IMR-90 (cell line): ENCODE results near the gene RGS17. TPM values are rescaled to one million over a fixed set of nuclear protein-coding genes. Genes with fewer than 3 reads are reported as not detected.

ENCODE experiments used
- ATAC-seq: fragments of 200-7000 bp; cut with Tn5 transposase; 2 replicates; pipeline ENCODE4 v1.9.1; 2020; ENCODE audit warnings: low read depth, mild to moderate bottlenecking, moderate library complexity
- BruUV-seq: library from RNA; stranded (reverse); fragments of 400-500 nt; replicated peaks from 2 replicates; lab custom pipeline; 2021; lab: Mats Ljungman, UMichigan
- CTCF ChIA-PET: fragments of 300-600 bp; formaldehyde crosslinking; extraction: SDS; loops from one replicate; lab custom pipeline; 2021; ENCODE audit warnings: antibody characterized with exemption; lab: Yijun Ruan, JAX
- POLR2A ChIA-PET: fragments of 300-600 bp; sonication (Branson Sonifier 250); formaldehyde crosslinking; loops from one replicate; lab custom pipeline; 2022; ENCODE audit warnings: antibody characterized with exemption; ENCODE audit not compliant: unreplicated experiment; lab: Charles Lee
- DNase-seq: peaks from one replicate; pipeline ENCODE4 v3.0.0; 2013
- H2AFZ ChIP-seq: replicated peaks from 2 replicates; pipeline ENCODE3; 2013; ENCODE audit warnings: low read length, mild to moderate bottlenecking; ENCODE audit not compliant: poor library complexity
- H2AK5ac ChIP-seq: 2 replicates; pipeline ENCODE4 v1.6.1; 2013; ENCODE audit warnings: low read depth, low read length, inconsistent platforms
- H2AK9ac ChIP-seq: replicated peaks from 2 replicates; pipeline ENCODE3; 2013; ENCODE audit warnings: mild to moderate bottlenecking, low read depth, low read length, moderate library complexity; ENCODE audit not compliant: poor library complexity
- H2BK120ac ChIP-seq: 2 replicates; pipeline ENCODE4 v1.6.1; 2013; ENCODE audit warnings: low read depth, low read length, inconsistent platforms
- H2BK15ac ChIP-seq: 3 replicates; pipeline ENCODE4 v1.6.1; 2013; ENCODE audit warnings: low read depth, low read length, inconsistent platforms
- H2BK20ac ChIP-seq: 2 replicates; pipeline ENCODE4 v1.6.1; 2013; ENCODE audit warnings: low read depth, mild to moderate bottlenecking, inconsistent platforms, low read length, moderate library complexity
- H2BK5ac ChIP-seq: 2 replicates; pipeline ENCODE4 v1.6.1; 2013; ENCODE audit warnings: mild to moderate bottlenecking, low read depth, low read length, inconsistent platforms; ENCODE audit not compliant: poor library complexity, severe bottlenecking
- H3K14ac ChIP-seq: replicated peaks from 2 replicates; pipeline ENCODE4 v1.6.1; 2013; ENCODE audit warnings: low read depth, low read length, inconsistent platforms
- H3K18ac ChIP-seq: 2 replicates; pipeline ENCODE4 v1.6.1; 2013; ENCODE audit warnings: low read depth, low read length, control low read depth
- H3K23ac ChIP-seq: 2 replicates; pipeline ENCODE4 v1.6.1; 2013; ENCODE audit warnings: low read depth, low read length, inconsistent platforms
- H3K27ac ChIP-seq: 2 replicates; pipeline ENCODE4 v1.5.1; 2013; ENCODE audit warnings: mild to moderate bottlenecking, control low read depth, low read length; ENCODE audit not compliant: insufficient read depth
- H3K27me3 ChIP-seq: 2 replicates; pipeline ENCODE4 v1.6.1; 2013; ENCODE audit warnings: low read length; ENCODE audit not compliant: control insufficient read depth, insufficient read depth
- H3K36me3 ChIP-seq: 2 replicates; pipeline ENCODE4 v1.6.1; 2013; ENCODE audit warnings: low read length, mixed read lengths; ENCODE audit not compliant: control insufficient read depth, insufficient read depth
- H3K4ac ChIP-seq: 2 replicates; pipeline ENCODE4 v1.6.1; 2013; ENCODE audit warnings: low read depth, low read length, inconsistent platforms
- H3K4me1 ChIP-seq: 2 replicates; pipeline ENCODE4 v1.6.1; 2013; ENCODE audit warnings: low read length, mixed read lengths; ENCODE audit not compliant: control insufficient read depth, insufficient read depth
- H3K4me2 ChIP-seq: 2 replicates; pipeline ENCODE4 v1.6.1; 2013; ENCODE audit warnings: low read depth, mild to moderate bottlenecking, control low read depth, low read length, moderate library complexity
- H3K4me3 ChIP-seq: 2 replicates; pipeline ENCODE4 v1.5.1; 2013; ENCODE audit warnings: low read depth, mild to moderate bottlenecking, control low read depth, low read length, moderate library complexity; ENCODE audit not compliant: insufficient read depth
- H3K56ac ChIP-seq: 2 replicates; pipeline ENCODE4 v1.6.1; 2013; ENCODE audit warnings: low read length, inconsistent platforms; ENCODE audit not compliant: insufficient read depth; ENCODE audit errors: extremely low read depth
- H3K79me1 ChIP-seq, 2 experiments: 2 replicates each; pipeline ENCODE4 v1.6.1; 2013; ENCODE audit warnings: low read length in 2 of 2, inconsistent platforms in 1 of 2, low read depth in 1 of 2
- H3K9ac ChIP-seq: 2 replicates; pipeline ENCODE4 v1.6.1; 2013; ENCODE audit warnings: low read depth, low read length, control low read depth
- H3K9me1 ChIP-seq: 2 replicates; pipeline ENCODE4 v1.6.1; 2013; ENCODE audit warnings: low read length, inconsistent platforms; ENCODE audit not compliant: insufficient read depth
- H3K9me3 ChIP-seq: 2 replicates; pipeline ENCODE4 v1.6.1; 2013; ENCODE audit warnings: low read length; ENCODE audit not compliant: control insufficient read depth, insufficient read depth
- H4K20me1 ChIP-seq: 2 replicates; pipeline ENCODE4 v1.6.1; 2013; ENCODE audit warnings: low read length, inconsistent platforms; ENCODE audit not compliant: insufficient read depth
- H4K5ac ChIP-seq: 2 replicates; pipeline ENCODE4 v1.6.1; 2013; ENCODE audit warnings: mild to moderate bottlenecking, low read depth, low read length, control low read depth
- H4K8ac ChIP-seq, 2 experiments: 2 replicates each; pipeline ENCODE4 v1.6.1; 2013; ENCODE audit warnings: low read depth in 2 of 2, low read length in 2 of 2, control low read depth in 1 of 2, inconsistent platforms in 1 of 2
- H4K91ac ChIP-seq: 2 replicates; pipeline ENCODE4 v1.6.1; 2013; ENCODE audit warnings: low read depth, low read length, inconsistent platforms; ENCODE audit not compliant: insufficient read depth
- BHLHE40 ChIP-seq: fragments of 150-350 bp; IDR thresholded peaks from 2 replicates; pipeline ENCODE4 v1.6.1; 2016; ENCODE audit warnings: mild to moderate bottlenecking, low read depth, low read length
- CEBPB ChIP-seq: IDR thresholded peaks from 2 replicates; pipeline ENCODE4 v1.6.1; 2012; ENCODE audit warnings: low read depth, low read length, improper control_type of control experiment
- CHD1 ChIP-seq: IDR thresholded peaks from 2 replicates; pipeline ENCODE4 v1.6.1; 2012; ENCODE audit warnings: low read depth, low read length, improper control_type of control experiment
- FOS ChIP-seq: fragments of 150-350 bp; IDR thresholded peaks from 2 replicates; pipeline ENCODE4 v1.6.1; 2016; ENCODE audit warnings: low read depth, low read length
- MAFK ChIP-seq: IDR thresholded peaks from 2 replicates; pipeline ENCODE4 v1.6.1; 2012; ENCODE audit warnings: low read depth, low read length, improper control_type of control experiment
- MAZ ChIP-seq: IDR thresholded peaks from 2 replicates; pipeline ENCODE4 v1.6.1; 2012; ENCODE audit warnings: low read depth, mild to moderate bottlenecking, low read length, improper control_type of control experiment, moderate library complexity, borderline replicate concordance
- MXI1 ChIP-seq: IDR thresholded peaks from 2 replicates; pipeline ENCODE4 v1.6.1; 2012; ENCODE audit warnings: low read depth, mild to moderate bottlenecking, low read length, moderate library complexity, borderline replicate concordance
- NFE2L2 ChIP-seq: fragments of 150-350 bp; IDR thresholded peaks from 2 replicates; pipeline ENCODE4 v1.6.1; 2016; ENCODE audit warnings: low read depth, mild to moderate bottlenecking, low read length
- POLR2A ChIP-seq: IDR thresholded peaks from 2 replicates; pipeline ENCODE4 v1.6.1; 2012; ENCODE audit warnings: mild to moderate bottlenecking, low read depth, low read length
- RAD21 ChIP-seq: IDR thresholded peaks from 2 replicates; pipeline ENCODE4 v1.6.1; 2012; ENCODE audit warnings: low read length, improper control_type of control experiment
- RCOR1 ChIP-seq: IDR thresholded peaks from 2 replicates; pipeline ENCODE4 v1.6.1; 2012; ENCODE audit warnings: mild to moderate bottlenecking, low read length, improper control_type of control experiment; ENCODE audit not compliant: insufficient replicate concordance
- RFX5 ChIP-seq: IDR thresholded peaks from 2 replicates; pipeline ENCODE4 v1.8.0; 2012; ENCODE audit warnings: low read depth, mild to moderate bottlenecking, low read length, moderate library complexity
- SMC3 ChIP-seq: fragments of 150-350 bp; IDR thresholded peaks from 2 replicates; pipeline ENCODE4 v1.6.1; 2016; ENCODE audit warnings: low read depth, mild to moderate bottlenecking, antibody characterized with exemption, low read length, moderate library complexity
- WGBS, 2 experiments: methylation state at CpG; one replicate each; pipeline versions ENCODE4 v1.1.5 to v1.1.7; 2013; ENCODE audit warnings: missing lambda C conversion rate in 2 of 2; ENCODE audit not compliant: insufficient read length in 1 of 2; ENCODE audit errors: extremely low coverage in 2 of 2; 5-methylcytosine and 5-hydroxymethylcytosine counted together
- dilution Hi-C: fragments of 300-500 bp; cut with HindIII; formaldehyde crosslinking; loops from one replicate; pipeline ENCODE4 v1.14.3; 2018; ENCODE audit warnings: low sequenced_read_pairs; ENCODE audit not compliant: unreplicated experiment
- in situ Hi-C: fragments of 300-500 bp; cut with MboI; formaldehyde crosslinking; loops from 3 replicates; pipeline ENCODE4 v1.14.3; 2019; ENCODE audit warnings: low sequenced_read_pairs, inconsistent platforms, mixed read lengths
- intact Hi-C: fragments of 100-400 bp; cut with micrococcal nuclease; formaldehyde crosslinking; loops from 2 replicates; pipeline ENCODE4 v1.10.0; 2022
- polyA plus RNA-seq, 3 experiments: library from polyadenylated mRNA; depleted of rRNA; stranded (reverse); fragments of >200 nt; gene quantifications; 2 replicates each; pipeline ENCODE4 v1.2.3, GENCODE V29; 2012; ENCODE audit warnings: low replicate concordance in 1 of 3
- total RNA-seq: library from RNA; depleted of rRNA; stranded (reverse); fragments of >200 nt; gene quantifications from 2 replicates; pipeline ENCODE4 v1.2.3, GENCODE V29; 2012
- TF ChIP-seq, protein P1 (sequence below): fragments of 150-350 bp; IDR thresholded peaks from 2 replicates; pipeline ENCODE4 v1.6.1; 2016; ENCODE audit warnings: low read depth, mild to moderate bottlenecking, low read length, moderate library complexity, borderline replicate concordance
- TF ChIP-seq, protein P2 (sequence below): conservative IDR thresholded peaks from 2 replicates; pipeline ENCODE4 v1.5.1; 2012; ENCODE audit warnings: mild to moderate bottlenecking, low read depth, low read length, improper control_type of control experiment
- TF ChIP-seq, protein P3 (sequence below): fragments of 150-350 bp; IDR thresholded peaks from 2 replicates; pipeline ENCODE4 v1.6.1; 2017; ENCODE audit warnings: mild to moderate bottlenecking, antibody characterized with exemption, low read length, low read depth

The RGS17 gene
- total and polyA plus RNA-seq, 2 of the 4 experiments (the other 2 are of a cell fraction) = 0.75 to 1.4 TPM

DNA sequence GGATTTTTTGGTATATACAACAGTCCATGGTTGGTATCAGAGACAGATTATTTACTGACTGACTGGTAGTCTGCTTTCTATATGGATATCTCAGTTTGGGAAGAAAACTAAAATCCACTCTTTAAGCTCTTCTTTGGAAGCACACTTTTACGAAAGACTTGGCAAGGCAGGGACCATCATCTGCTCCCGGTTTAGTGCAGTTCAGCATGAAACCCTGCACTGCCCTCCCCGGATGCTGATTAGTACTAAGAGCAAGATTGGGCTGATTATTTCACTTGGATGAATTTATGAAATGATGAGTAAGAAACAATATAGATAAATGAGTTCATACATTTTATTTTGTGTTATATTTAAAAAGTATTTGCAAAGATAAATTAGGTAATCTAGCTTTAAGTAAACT, 56.3 kb downstream of the RGS17 start:
- no peak overlapping the region for H3K18ac ChIP-seq
- no peak overlapping the region for H2AK9ac ChIP-seq
- dilution Hi-C loops (no loop called here), in situ Hi-C loops (no loop called here), intact Hi-C loops (no loop called here)
- BruUV-seq = no TSS peak
- H4K20me1 ChIP-seq = no peaks in the 10 kb centered on the region
- H2AK5ac ChIP-seq = no peak overlapping the region
- H2BK15ac ChIP-seq = no peak overlapping the region
- H3K4ac ChIP-seq = no peak overlapping the region
- no peak overlapping the region for H3K27ac ChIP-seq
- H3K4me2 ChIP-seq = no peak overlapping the region
- H3K14ac ChIP-seq = no peak overlapping the region
- ChIA-PET CTCF (interaction anchor here (0.5 to 0.7 kb wide), 2 partner anchors 16 to 35 kb away, joined by 3 to 7 read pairs; no protein-coding TSS in a partner anchor), POLR2A (no interaction called here)
- H3K56ac ChIP-seq = no peak overlapping the region
- H2BK120ac ChIP-seq = no peak overlapping the region
- H3K4me3 ChIP-seq = no peak overlapping the region
- DNase-seq (no peak), ATAC-seq (no peak)
- no peak overlapping the region for H2BK20ac ChIP-seq
- no peaks in the 10 kb centered on the region for H3K79me1 ChIP-seq
- H3K9ac ChIP-seq = no peak overlapping the region
- no peaks in the 10 kb centered on the region for H3K9me3 ChIP-seq
- H3K36me3 ChIP-seq = no peaks in the 10 kb centered on the region
- no peak overlapping the region for H4K91ac ChIP-seq
- H3K9me1 ChIP-seq = no peaks in the 10 kb centered on the region
- no peak overlapping the region for H2AFZ ChIP-seq
- no peak overlapping the region for H3K23ac ChIP-seq
- WGBS, 2 experiments = no CpG with 5 or more reads among the region's 3 CpGs
- H4K8ac ChIP-seq = no peak overlapping the region
- no peaks in the 10 kb centered on the region for H3K4me1 ChIP-seq
- TF ChIP-seq, protein P1, sequence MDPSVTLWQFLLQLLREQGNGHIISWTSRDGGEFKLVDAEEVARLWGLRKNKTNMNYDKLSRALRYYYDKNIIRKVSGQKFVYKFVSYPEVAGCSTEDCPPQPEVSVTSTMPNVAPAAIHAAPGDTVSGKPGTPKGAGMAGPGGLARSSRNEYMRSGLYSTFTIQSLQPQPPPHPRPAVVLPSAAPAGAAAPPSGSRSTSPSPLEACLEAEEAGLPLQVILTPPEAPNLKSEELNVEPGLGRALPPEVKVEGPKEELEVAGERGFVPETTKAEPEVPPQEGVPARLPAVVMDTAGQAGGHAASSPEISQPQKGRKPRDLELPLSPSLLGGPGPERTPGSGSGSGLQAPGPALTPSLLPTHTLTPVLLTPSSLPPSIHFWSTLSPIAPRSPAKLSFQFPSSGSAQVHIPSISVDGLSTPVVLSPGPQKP = no peak
- no peak for TF ChIP-seq MAFK
- no peak for TF ChIP-seq SMC3
- TF ChIP-seq FOS = no peak
- TF ChIP-seq, protein P2, sequence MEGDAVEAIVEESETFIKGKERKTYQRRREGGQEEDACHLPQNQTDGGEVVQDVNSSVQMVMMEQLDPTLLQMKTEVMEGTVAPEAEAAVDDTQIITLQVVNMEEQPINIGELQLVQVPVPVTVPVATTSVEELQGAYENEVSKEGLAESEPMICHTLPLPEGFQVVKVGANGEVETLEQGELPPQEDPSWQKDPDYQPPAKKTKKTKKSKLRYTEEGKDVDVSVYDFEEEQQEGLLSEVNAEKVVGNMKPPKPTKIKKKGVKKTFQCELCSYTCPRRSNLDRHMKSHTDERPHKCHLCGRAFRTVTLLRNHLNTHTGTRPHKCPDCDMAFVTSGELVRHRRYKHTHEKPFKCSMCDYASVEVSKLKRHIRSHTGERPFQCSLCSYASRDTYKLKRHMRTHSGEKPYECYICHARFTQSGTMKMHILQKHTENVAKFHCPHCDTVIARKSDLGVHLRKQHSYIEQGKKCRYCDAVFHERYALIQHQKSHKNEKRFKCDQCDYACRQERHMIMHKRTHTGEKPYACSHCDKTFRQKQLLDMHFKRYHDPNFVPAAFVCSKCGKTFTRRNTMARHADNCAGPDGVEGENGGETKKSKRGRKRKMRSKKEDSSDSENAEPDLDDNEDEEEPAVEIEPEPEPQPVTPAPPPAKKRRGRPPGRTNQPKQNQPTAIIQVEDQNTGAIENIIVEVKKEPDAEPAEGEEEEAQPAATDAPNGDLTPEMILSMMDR = no peak
- no peak for TF ChIP-seq POLR2A
- no peak for TF ChIP-seq RCOR1
- no peak for TF ChIP-seq RFX5
- TF ChIP-seq, protein P3, sequence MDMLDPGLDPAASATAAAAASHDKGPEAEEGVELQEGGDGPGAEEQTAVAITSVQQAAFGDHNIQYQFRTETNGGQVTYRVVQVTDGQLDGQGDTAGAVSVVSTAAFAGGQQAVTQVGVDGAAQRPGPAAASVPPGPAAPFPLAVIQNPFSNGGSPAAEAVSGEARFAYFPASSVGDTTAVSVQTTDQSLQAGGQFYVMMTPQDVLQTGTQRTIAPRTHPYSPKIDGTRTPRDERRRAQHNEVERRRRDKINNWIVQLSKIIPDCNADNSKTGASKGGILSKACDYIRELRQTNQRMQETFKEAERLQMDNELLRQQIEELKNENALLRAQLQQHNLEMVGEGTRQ = no peak
- no peak for TF ChIP-seq RAD21
- TF ChIP-seq MAZ = no peak
- no peak for TF ChIP-seq MXI1
- no peak for TF ChIP-seq CHD1
- TF ChIP-seq BHLHE40 = no peak
- TF ChIP-seq CEBPB = no peak
- no peak for TF ChIP-seq NFE2L2
- H3K27me3 ChIP-seq = no peaks in the 10 kb centered on the region
- no peak overlapping the region for H4K5ac ChIP-seq
- H2BK5ac ChIP-seq = no peak overlapping the region
